Activated CD8-positive, alpha-beta memory T cell treated with anti-CD3 and anti-CD28 coated beads, Interleukin-2, amount 10 ng/mL, durations not matched to agents 7 days and 5 days (primary cell): ENCODE results near the gene PLSCR1. TPM values are rescaled to one million over a fixed set of nuclear protein-coding genes. Genes with fewer than 3 reads are reported as not detected.

ENCODE experiments used
- ATAC-seq: fragments of 150-1000 bp; cut with Tn5 transposase; one replicate; pipeline ENCODE4 v1.10.0; 2021; ENCODE audit warnings: moderate library complexity
- CTCF ChIA-PET: fragments of 350-600 bp; sonication (Branson Sonifier 250); formaldehyde crosslinking; loops from one replicate; lab custom pipeline; 2021; ENCODE audit warnings: antibody characterized with exemption; lab: Charles Lee
- DNase-seq: peaks from one replicate; pipeline ENCODE4 v3.0.0-alpha.2; 2020
- H3K27ac Mint-ChIP-seq: one replicate; pipeline ENCODE4 v1.8.0; 2021; ENCODE audit warnings: mild to moderate bottlenecking, mixed read lengths
- H3K27me3 Mint-ChIP-seq: one replicate; pipeline ENCODE4 v1.8.0; 2021; ENCODE audit warnings: mixed read lengths
- H3K36me3 Mint-ChIP-seq: one replicate; pipeline ENCODE4 v1.8.0; 2021; ENCODE audit warnings: mild to moderate bottlenecking, mixed read lengths
- H3K4me1 Mint-ChIP-seq: one replicate; pipeline ENCODE4 v1.8.0; 2021; ENCODE audit warnings: mixed read lengths
- H3K4me3 Mint-ChIP-seq: one replicate; pipeline ENCODE4 v1.8.0; 2021; ENCODE audit warnings: mild to moderate bottlenecking, moderate library complexity, mixed read lengths
- H3K9me3 Mint-ChIP-seq: one replicate; pipeline ENCODE4 v1.8.0; 2022; ENCODE audit warnings: low read depth, mixed read lengths
- total RNA-seq, 2 experiments: library from RNA; stranded (reverse); gene quantifications; one replicate each; pipeline ENCODE4 v1.2.3, GENCODE V29; 2021

The PLSCR1 gene
- total RNA-seq, 2 experiments from 2014 or later = 157 to 257 TPM

GRCh38 chr3:146543461-146544001, 876 bp downstream of the PLSCR1 start:
- Mint-ChIP-seq H3K4me3 (peak overlapping the region; percentile 94), H3K9me3 (no peaks in the 10 kb centered on the region), H3K27ac (peak overlapping the region; percentile 96), H3K27me3 (no peaks in the 10 kb centered on the region), H3K36me3 (peaks cover 46% of the 10 kb centered on the region), H3K4me1 (peaks cover 70% of the 10 kb centered on the region)
- no peak for ATAC-seq
- DNase-seq = no peak
- CTCF ChIA-PET = interaction anchor here (0.6 to 2.9 kb wide), 3 partner anchors 10 to 95 kb away, joined by 3 to 11 read pairs (median 3); no protein-coding TSS in a partner anchor

DNA sequence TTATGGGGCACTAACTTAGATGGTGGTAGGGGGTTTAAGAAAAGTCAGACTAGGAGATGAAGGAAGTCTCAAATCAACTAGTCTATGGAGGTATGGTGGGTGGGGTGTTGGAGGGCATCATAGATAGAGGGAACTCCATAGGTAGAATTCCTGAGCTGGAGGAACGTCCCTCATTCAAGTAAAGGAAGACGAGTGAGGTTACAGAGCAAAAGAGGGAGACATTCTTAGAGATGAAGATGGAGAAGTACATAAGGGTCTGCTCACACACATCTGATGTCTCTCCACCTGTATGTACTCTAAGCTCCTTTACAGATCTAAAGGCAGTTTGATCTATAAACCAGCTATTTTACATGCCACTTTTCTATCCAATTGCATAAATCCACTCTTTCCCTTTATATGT, 1.4 kb downstream of the PLSCR1 start:
- DNase-seq (no peak), ATAC-seq (no peak)
- Mint-ChIP-seq H3K9me3 (no peaks in the 10 kb centered on the region), H3K27me3 (no peaks in the 10 kb centered on the region), H3K4me3 (peak overlapping the region; percentile 94), H3K27ac (peak overlapping the region; percentile 96), H3K4me1 (peaks cover 69% of the 10 kb centered on the region), H3K36me3 (peaks cover 47% of the 10 kb centered on the region)
- CTCF ChIA-PET = interaction anchor here (0.6 to 2.9 kb wide), 2 partner anchors 11 to 13 kb away, joined by 3 to 11 read pairs; no protein-coding TSS in a partner anchor

DNA sequence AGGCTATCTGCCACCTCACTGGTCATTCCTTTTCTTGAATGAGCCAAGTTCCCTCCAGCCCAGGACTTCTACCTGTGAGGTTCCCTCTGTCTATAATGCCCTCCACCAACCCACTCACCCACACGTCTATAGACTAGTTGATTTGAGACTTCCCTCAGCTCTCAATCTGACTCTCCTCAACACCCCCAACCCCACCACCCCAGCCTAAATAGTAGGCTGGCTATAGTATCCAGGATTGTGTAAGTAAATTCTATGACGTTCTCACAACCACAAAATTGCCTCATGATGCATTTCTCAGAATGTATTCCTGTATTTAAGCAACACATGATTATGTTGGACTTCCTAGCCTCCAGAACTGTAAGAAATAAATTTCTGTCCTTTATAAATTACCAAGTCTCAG, 2.2 kb downstream of the PLSCR1 start:
- no peak for DNase-seq

DNA sequence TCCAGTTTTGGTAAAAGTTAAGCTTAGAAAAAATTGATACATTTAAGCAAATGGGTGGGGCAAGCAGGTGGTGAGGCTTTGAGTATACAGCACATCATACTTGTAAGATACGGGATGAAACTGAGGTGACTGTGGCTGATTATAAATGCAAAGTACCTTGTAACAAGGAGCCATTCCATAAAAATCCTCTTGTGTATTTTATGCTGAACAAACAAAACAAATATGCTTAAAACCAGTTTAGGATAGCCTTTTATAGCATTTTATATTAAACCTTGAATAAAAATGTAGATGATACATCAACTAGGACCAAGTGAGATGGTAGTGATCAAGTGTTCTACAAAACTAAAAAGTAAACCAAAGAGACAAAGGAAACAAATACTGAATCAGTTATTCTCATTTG, 3.4 kb downstream of the PLSCR1 start:
- CTCF ChIA-PET = interaction anchor here (1.0 to 1.7 kb wide), 3 partner anchors 8 to 351 kb away, joined by 3 to 6 read pairs (median 3); no protein-coding TSS in a partner anchor
- H3K27me3 Mint-ChIP-seq = no peaks in the 10 kb centered on the region
- H3K27ac Mint-ChIP-seq = peak overlapping the region; percentile 82
- H3K4me1 Mint-ChIP-seq = peaks cover 64% of the 10 kb centered on the region
- no peak for DNase-seq
- peak overlapping the region; percentile 94 for H3K4me3 Mint-ChIP-seq
- ATAC-seq = no peak
- H3K9me3 Mint-ChIP-seq = no peaks in the 10 kb centered on the region
- H3K36me3 Mint-ChIP-seq = peaks cover 61% of the 10 kb centered on the region

More for the DNA sequence above, 2.2 kb downstream of the PLSCR1 start:
- Mint-ChIP-seq H3K4me1 (peaks cover 66% of the 10 kb centered on the region), H3K27ac (peak overlapping the region; percentile 82), H3K4me3 (peak overlapping the region; percentile 94), H3K27me3 (no peaks in the 10 kb centered on the region), H3K9me3 (no peaks in the 10 kb centered on the region), H3K36me3 (peaks cover 51% of the 10 kb centered on the region)
- no peak for ATAC-seq
- CTCF ChIA-PET = interaction anchor here (1.2 to 1.7 kb wide), 2 partner anchors 10 to 353 kb away, joined by 3 to 6 read pairs; no protein-coding TSS in a partner anchor

DNA sequence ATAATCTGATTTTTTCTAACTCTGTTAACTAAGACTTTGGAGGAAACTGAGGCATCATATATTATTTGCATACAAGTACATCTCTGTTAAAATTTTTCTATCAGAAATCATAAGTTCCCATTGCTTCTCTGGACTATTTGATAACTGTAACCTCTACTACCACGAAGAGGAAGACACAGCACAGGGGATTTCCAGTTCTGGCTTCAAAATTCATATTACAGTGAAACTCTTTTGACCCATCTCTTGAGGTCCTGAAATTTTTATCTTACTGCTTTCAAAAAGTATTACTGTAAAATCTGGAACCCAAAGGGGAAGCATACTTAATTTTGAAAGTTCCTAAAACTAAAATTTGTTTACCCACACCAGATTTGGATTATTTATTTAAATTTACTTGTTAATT, 4.2 kb downstream of the PLSCR1 start:
- H3K27ac Mint-ChIP-seq = peak overlapping the region; percentile 82
- H3K27me3 Mint-ChIP-seq = no peaks in the 10 kb centered on the region
- no peaks in the 10 kb centered on the region for H3K9me3 Mint-ChIP-seq
- peak overlapping the region; percentile 94 for H3K4me3 Mint-ChIP-seq
- CTCF ChIA-PET = interaction anchor here (1.0 to 1.7 kb wide), 2 partner anchors 8 to 15 kb away, joined by 3 to 6 read pairs; no protein-coding TSS in a partner anchor
- ATAC-seq (no peak), DNase-seq (no peak)
- H3K4me1 Mint-ChIP-seq = peaks cover 58% of the 10 kb centered on the region
- H3K36me3 Mint-ChIP-seq = peaks cover 62% of the 10 kb centered on the region

DNA sequence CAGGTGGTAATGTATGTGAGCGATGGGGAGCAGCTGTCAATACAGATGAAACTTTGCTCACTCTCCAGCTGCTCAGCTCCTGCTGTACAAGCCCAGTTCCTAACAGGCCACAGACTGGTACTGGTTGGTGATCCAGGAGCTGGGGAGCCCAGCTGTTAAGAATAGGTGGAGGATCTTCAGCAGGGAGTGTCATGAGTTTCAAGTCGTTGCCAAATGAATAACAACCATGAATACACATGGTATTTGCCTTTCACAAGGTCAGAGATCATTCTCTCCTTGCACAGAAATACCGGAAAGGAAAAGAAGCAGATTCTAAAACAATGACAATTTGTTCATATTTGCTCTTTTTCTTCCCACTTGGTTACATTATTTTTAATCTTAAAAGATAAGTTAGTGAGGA, 5.1 kb downstream of the PLSCR1 start:
- H3K4me3 Mint-ChIP-seq = no peak overlapping the region
- no peaks in the 10 kb centered on the region for H3K9me3 Mint-ChIP-seq
- H3K4me1 Mint-ChIP-seq = peaks cover 63% of the 10 kb centered on the region
- CTCF ChIA-PET = no interaction called here
- DNase-seq = no peak
- ATAC-seq = no peak
- H3K27me3 Mint-ChIP-seq = no peaks in the 10 kb centered on the region
- H3K27ac Mint-ChIP-seq = no peak overlapping the region
- H3K36me3 Mint-ChIP-seq = peaks cover 70% of the 10 kb centered on the region

- Mint-ChIP-seq H3K4me1 (peaks cover 73% of the 10 kb centered on the region), H3K4me3 (no peak overlapping the region), H3K36me3 (peaks cover 75% of the 10 kb centered on the region), H3K27ac (no peak overlapping the region), H3K9me3 (no peaks in the 10 kb centered on the region), H3K27me3 (no peaks in the 10 kb centered on the region)
- no peak for DNase-seq
- no peak for ATAC-seq
- CTCF ChIA-PET = no interaction called here
These were observed 6.8 kb downstream of the PLSCR1 start for GRCh38 chr3:146537603-146538002.

- H3K27me3 Mint-ChIP-seq = no peaks in the 10 kb centered on the region
- H3K9me3 Mint-ChIP-seq = no peaks in the 10 kb centered on the region
- CTCF ChIA-PET = no interaction called here
- H3K36me3 Mint-ChIP-seq = peaks cover 73% of the 10 kb centered on the region
- H3K4me1 Mint-ChIP-seq = peaks cover 72% of the 10 kb centered on the region
- DNase-seq (no peak), ATAC-seq (no peak)
- H3K27ac Mint-ChIP-seq = no peak overlapping the region
- H3K4me3 Mint-ChIP-seq = no peak overlapping the region
These were observed 7.7 kb downstream of the PLSCR1 start for GRCh38 chr3:146536681-146537080.

GRCh38 chr3:146532406-146532805, 12.0 kb downstream of the PLSCR1 start:
- peaks cover 43% of the 10 kb centered on the region for H3K4me1 Mint-ChIP-seq
- H3K4me3 Mint-ChIP-seq = no peak overlapping the region
- no peaks in the 10 kb centered on the region for H3K9me3 Mint-ChIP-seq
- no peaks in the 10 kb centered on the region for H3K27me3 Mint-ChIP-seq
- DNase-seq (no peak), ATAC-seq (no peak)
- H3K27ac Mint-ChIP-seq = no peak overlapping the region
- CTCF ChIA-PET = interaction anchor here (1.5 kb wide), 1 partner anchor 9 kb away, joined by 6 read pairs; no protein-coding TSS in a partner anchor
- peaks cover 65% of the 10 kb centered on the region for H3K36me3 Mint-ChIP-seq

- Mint-ChIP-seq H3K4me1 (peaks cover 30% of the 10 kb centered on the region), H3K27ac (peak overlapping the region; percentile 9), H3K36me3 (peaks cover 62% of the 10 kb centered on the region), H3K9me3 (no peaks in the 10 kb centered on the region), H3K27me3 (no peaks in the 10 kb centered on the region), H3K4me3 (no peak overlapping the region)
- no peak for DNase-seq
- CTCF ChIA-PET = no interaction called here
- ATAC-seq = no peak
These were observed 13.8 kb downstream of the PLSCR1 start for GRCh38 chr3:146530609-146531008.

- no peak overlapping the region for H3K27ac Mint-ChIP-seq
- ATAC-seq (no peak), DNase-seq (no peak)
- no peak overlapping the region for H3K4me3 Mint-ChIP-seq
- H3K4me1 Mint-ChIP-seq = peaks cover 20% of the 10 kb centered on the region
- CTCF ChIA-PET = no interaction called here
- peaks cover 57% of the 10 kb centered on the region for H3K36me3 Mint-ChIP-seq
- H3K9me3 Mint-ChIP-seq = no peaks in the 10 kb centered on the region
- no peaks in the 10 kb centered on the region for H3K27me3 Mint-ChIP-seq
These were observed 15.4 kb downstream of the PLSCR1 start for GRCh38 chr3:146529021-146529420.

DNA sequence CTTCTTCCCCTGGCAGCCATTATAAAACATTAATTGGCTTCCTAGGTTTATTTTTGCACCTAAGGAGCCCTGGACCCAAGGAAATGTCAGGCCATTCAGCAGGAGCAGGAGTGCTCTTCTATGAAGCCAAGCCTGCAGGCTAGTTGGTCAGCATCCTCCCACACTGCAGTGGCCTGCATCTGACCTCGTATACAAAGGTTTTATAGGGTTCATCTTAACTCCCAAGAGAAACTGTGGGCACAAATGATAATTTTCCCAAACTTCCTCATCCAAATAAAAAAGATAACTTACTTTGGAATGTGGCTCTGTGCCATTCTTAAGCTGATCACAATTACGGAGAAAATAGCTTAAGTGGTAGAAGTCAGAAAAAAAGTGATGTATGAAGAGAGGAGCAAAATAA, 19.4 kb downstream of the PLSCR1 start:
- CTCF ChIA-PET = interaction anchor here (0.8 to 1.1 kb wide), 3 partner anchors 9 to 20 kb away, joined by 3 to 4 read pairs (median 3); partner anchors contain the start of gene PLSCR1
- DNase-seq = no peak
- ATAC-seq = no peak
- Mint-ChIP-seq H3K4me3 (no peak overlapping the region), H3K27me3 (no peaks in the 10 kb centered on the region), H3K27ac (no peak overlapping the region), H3K9me3 (no peaks in the 10 kb centered on the region), H3K4me1 (peaks cover 2% of the 10 kb centered on the region), H3K36me3 (peaks cover 59% of the 10 kb centered on the region)

GRCh38 chr3:146523531-146523930, 20.9 kb downstream of the PLSCR1 start:
- CTCF ChIA-PET = no interaction called here
- Mint-ChIP-seq H3K27ac (no peak overlapping the region), H3K36me3 (peaks cover 56% of the 10 kb centered on the region)

More at GRCh38 chr3:146523531-146523930, 20.9 kb downstream of the PLSCR1 start:
- Mint-ChIP-seq H3K9me3 (no peaks in the 10 kb centered on the region), H3K4me1 (no peaks in the 10 kb centered on the region), H3K27me3 (no peaks in the 10 kb centered on the region), H3K4me3 (no peak overlapping the region)
- no peak for DNase-seq
- ATAC-seq = no peak
